SH-SY5Y (cell line): ENCODE measurements around the gene ANTXR2.

Experiments
- GATA2 ChIP-seq: IDR thresholded peaks from 2 replicates; pipeline ENCODE4 v1.6.1; 2011; ENCODE audit warnings: mild to moderate bottlenecking, low read depth, low read length
- GATA3 ChIP-seq: IDR thresholded peaks from 2 replicates; pipeline ENCODE4 v1.6.1; 2011; ENCODE audit warnings: low read depth, mild to moderate bottlenecking, low read length, moderate library complexity

DNA sequence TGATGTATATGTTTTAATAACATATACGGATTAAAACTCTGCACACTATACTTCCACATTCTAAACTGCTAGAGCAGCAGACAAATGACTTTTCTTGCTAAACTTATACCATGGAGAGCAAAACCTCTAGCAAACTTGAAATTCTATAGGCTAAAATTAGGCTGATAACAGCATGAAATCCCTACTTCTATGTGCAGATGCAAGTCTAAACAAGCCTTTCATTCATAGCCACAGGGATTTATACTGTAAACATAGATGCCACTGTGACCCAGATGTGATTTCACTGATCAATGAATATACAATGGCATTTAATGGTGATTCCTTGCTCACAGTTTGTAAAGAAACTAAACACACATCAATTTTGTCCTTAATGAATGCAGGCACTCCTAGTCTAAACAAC, 151.0 kb downstream of the ANTXR2 start:
- TF ChIP-seq GATA2 (no peak), GATA3 (no peak)
